GM19025 (cell line): ENCODE measurements around the gene MYOZ1.

Experiments used
- ATAC-seq: cut with Tn5 transposase; IDR thresholded peaks from one replicate; pipeline ENCODE4 v1.9.1; 2021; ENCODE audit warnings: mild to moderate bottlenecking, low read depth, moderate library complexity; ENCODE audit not compliant: unreplicated experiment

Gene MYOZ1

GRCh38 chr10:73601486-73601921 lies 39.8 kb downstream of the MYOZ1 start:
- ATAC-seq: no peak

GRCh38 chr10:73597346-73597745 lies 43.9 kb downstream of the MYOZ1 start:
- ATAC-seq: no peak

- ATAC-seq: no peak
These were observed 47.5 kb downstream of the MYOZ1 start for GRCh38 chr10:73593812-73594211.

GRCh38 chr10:73593110-73593509 lies 48.2 kb downstream of the MYOZ1 start:
- no peak for ATAC-seq

GRCh38 chr10:73591935-73592699 lies 49.2 kb downstream of the MYOZ1 start:
- no peak for ATAC-seq

- ATAC-seq: no peak
These were observed 50.1 kb downstream of the MYOZ1 start, which contains the start of gene USP54 for GRCh38 chr10:73590881-73591799. Gene USP54, minus strand, starts transcription at chr10:73591342. Its CDS starts 15,684 bp downstream, at chr10:73575658.

GRCh38 chr10:73589563-73590126 lies 51.6 kb downstream of the MYOZ1 start:
- no peak for ATAC-seq

- ATAC-seq: no peak
These were observed 52.6 kb downstream of the MYOZ1 start for GRCh38 chr10:73588656-73589055.

GRCh38 chr10:73586583-73586984 lies 54.7 kb downstream of the MYOZ1 start:
- ATAC-seq: no peak

- ATAC-seq: no peak
These were observed 55.9 kb downstream of the MYOZ1 start for GRCh38 chr10:73585327-73585726.

- no peak for ATAC-seq
These were observed 56.5 kb downstream of the MYOZ1 start for GRCh38 chr10:73584737-73585136.

GRCh38 chr10:73581918-73582317 lies 59.4 kb downstream of the MYOZ1 start:
- no peak for ATAC-seq
